D341Med (cell line): ENCODE measurements around the gene SLC12A1.

Source experiments
- DNase-seq: peaks from one replicate; pipeline ENCODE4 v3.0.0; 2012; ENCODE audit warnings: low spot score

SLC12A1 gene

GRCh38 chr15:48205981-48206380, at the start of gene SLC12A1:
Gene SLC12A1 (plus strand): TSS chr15:48206302. CDS start chr15:48207720, 1,418 bp downstream.
- DNase-seq = no peak

- no peak for DNase-seq
Measured at GRCh38 chr15:48168616-48169015, 37.5 kb upstream of the SLC12A1 start.

GRCh38 chr15:48170981-48171380, 35.1 kb upstream of the SLC12A1 start:
- peak; percentile 26 for DNase-seq

GRCh38 chr15:48175126-48175525, 31.0 kb upstream of the SLC12A1 start:
- DNase-seq = no peak

- DNase-seq = no peak
Measured at GRCh38 chr15:48176112-48176511, 30.0 kb upstream of the SLC12A1 start.

GRCh38 chr15:48176957-48177356, 29.1 kb upstream of the SLC12A1 start:
- DNase-seq = no peak

- DNase-seq = no peak
Measured at GRCh38 chr15:48177383-48177765, 28.7 kb upstream of the SLC12A1 start.

- peak; percentile 89 for DNase-seq
Measured at GRCh38 chr15:48177766-48178647, 28.1 kb upstream of the SLC12A1 start, which contains the start of gene MYEF2. Gene MYEF2 (minus strand): TSS chr15:48178295. CDS start chr15:48178237, 58 bp downstream.

- no peak for DNase-seq
Measured at GRCh38 chr15:48178648-48178931, 27.5 kb upstream of the SLC12A1 start.

- DNase-seq = no peak
Measured at GRCh38 chr15:48182749-48183148, 23.4 kb upstream of the SLC12A1 start.

GRCh38 chr15:48185529-48185928, 20.6 kb upstream of the SLC12A1 start:
- DNase-seq = no peak

- peak; percentile 29 for DNase-seq
Measured at GRCh38 chr15:48186271-48186670, 19.8 kb upstream of the SLC12A1 start.

- DNase-seq = no peak
Measured at GRCh38 chr15:48190932-48191573, 15.0 kb upstream of the SLC12A1 start.

GRCh38 chr15:48191574-48192225, 14.4 kb upstream of the SLC12A1 start, which contains the start of gene CTXN2:
Gene CTXN2 (plus strand): TSS chr15:48191665. CDS start chr15:48201301, 9,636 bp downstream.
- no peak for DNase-seq

- DNase-seq = no peak
Measured at GRCh38 chr15:48202068-48202467, 4.0 kb upstream of the SLC12A1 start.

- no peak for DNase-seq
Measured at GRCh38 chr15:48221261-48221660, 15.2 kb downstream of the SLC12A1 start.

- no peak for DNase-seq
Measured at GRCh38 chr15:48221885-48222284, 15.8 kb downstream of the SLC12A1 start.

- no peak for DNase-seq
Measured at GRCh38 chr15:48222627-48223026, 16.5 kb downstream of the SLC12A1 start.

- DNase-seq = no peak
Measured at GRCh38 chr15:48225771-48226170, 19.7 kb downstream of the SLC12A1 start.

- no peak for DNase-seq
Measured at GRCh38 chr15:48230498-48230897, 24.4 kb downstream of the SLC12A1 start.

GRCh38 chr15:48233246-48233645, 27.1 kb downstream of the SLC12A1 start:
- no peak for DNase-seq

GRCh38 chr15:48239334-48239733, 33.2 kb downstream of the SLC12A1 start:
- DNase-seq = no peak

GRCh38 chr15:48242015-48242414, 35.9 kb downstream of the SLC12A1 start:
- no peak for DNase-seq
